Measurements from ENCODE around the gene ZFPM1. TPM values are rescaled to one million over a fixed set of nuclear protein-coding genes. Genes with fewer than 3 reads are reported as not detected.

Gene ZFPM1
- total RNA-seq, 1 experiment from 2014 or later, result 24.1 TPM

GRCh38 chr16:88533932-88534637 lies 81.0 kb downstream of the ZFPM1 start:
- BruUV-seq (replicated peaks), result no TSS peak
- TF ChIP-seq, protein P1, sequence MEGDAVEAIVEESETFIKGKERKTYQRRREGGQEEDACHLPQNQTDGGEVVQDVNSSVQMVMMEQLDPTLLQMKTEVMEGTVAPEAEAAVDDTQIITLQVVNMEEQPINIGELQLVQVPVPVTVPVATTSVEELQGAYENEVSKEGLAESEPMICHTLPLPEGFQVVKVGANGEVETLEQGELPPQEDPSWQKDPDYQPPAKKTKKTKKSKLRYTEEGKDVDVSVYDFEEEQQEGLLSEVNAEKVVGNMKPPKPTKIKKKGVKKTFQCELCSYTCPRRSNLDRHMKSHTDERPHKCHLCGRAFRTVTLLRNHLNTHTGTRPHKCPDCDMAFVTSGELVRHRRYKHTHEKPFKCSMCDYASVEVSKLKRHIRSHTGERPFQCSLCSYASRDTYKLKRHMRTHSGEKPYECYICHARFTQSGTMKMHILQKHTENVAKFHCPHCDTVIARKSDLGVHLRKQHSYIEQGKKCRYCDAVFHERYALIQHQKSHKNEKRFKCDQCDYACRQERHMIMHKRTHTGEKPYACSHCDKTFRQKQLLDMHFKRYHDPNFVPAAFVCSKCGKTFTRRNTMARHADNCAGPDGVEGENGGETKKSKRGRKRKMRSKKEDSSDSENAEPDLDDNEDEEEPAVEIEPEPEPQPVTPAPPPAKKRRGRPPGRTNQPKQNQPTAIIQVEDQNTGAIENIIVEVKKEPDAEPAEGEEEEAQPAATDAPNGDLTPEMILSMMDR (IDR thresholded peaks at IDR 0.05; ENCODE audit: insufficient read depth in 1 of 2, low read depth in 1 of 2, low read length in 1 of 2, severe bottlenecking in 1 of 2, unreplicated experiment in 1 of 2), result no peak
- intact Hi-C loops (cut with micrococcal nuclease; ENCODE audit: unreplicated experiment), result no loop called here
- Mint-ChIP-seq H3K4me1 (ENCODE audit: low read depth, unreplicated experiment) (no peaks in the 10 kb centered on the region), H3K9me3 (ENCODE audit: unreplicated experiment) (no peaks in the 10 kb centered on the region), H3K27ac (ENCODE audit: unreplicated experiment) (no peak overlapping the region), H3K36me3 (ENCODE audit: insufficient read depth, unreplicated experiment) (peaks cover 64% of the 10 kb centered on the region), H3K27me3 (ENCODE audit: insufficient read depth, unreplicated experiment) (no peaks in the 10 kb centered on the region), H3K4me3 (ENCODE audit: unreplicated experiment) (no peak overlapping the region)
- H3K36me3 ChIP-seq (ENCODE audit: control insufficient read depth, insufficient read depth, low read length), result peaks cover 4% of the 10 kb centered on the region; the same call in 1 of the 2 replicates
- no peak overlapping the region for H3K4me3 ChIP-seq (ENCODE audit: low read depth, low read length)
- POLR2A ChIA-PET, result no interaction called here
- no peak for DNase-seq
- CTCF ChIA-PET, result no interaction called here
- H3K4me1 ChIP-seq, result no peaks in the 10 kb centered on the region
- H3K9me3 ChIP-seq, result no peaks in the 10 kb centered on the region
- no peaks in the 10 kb centered on the region for H3K27me3 ChIP-seq (replicated peaks; ENCODE audit: control insufficient read depth, insufficient read depth, low read length)

DNA sequence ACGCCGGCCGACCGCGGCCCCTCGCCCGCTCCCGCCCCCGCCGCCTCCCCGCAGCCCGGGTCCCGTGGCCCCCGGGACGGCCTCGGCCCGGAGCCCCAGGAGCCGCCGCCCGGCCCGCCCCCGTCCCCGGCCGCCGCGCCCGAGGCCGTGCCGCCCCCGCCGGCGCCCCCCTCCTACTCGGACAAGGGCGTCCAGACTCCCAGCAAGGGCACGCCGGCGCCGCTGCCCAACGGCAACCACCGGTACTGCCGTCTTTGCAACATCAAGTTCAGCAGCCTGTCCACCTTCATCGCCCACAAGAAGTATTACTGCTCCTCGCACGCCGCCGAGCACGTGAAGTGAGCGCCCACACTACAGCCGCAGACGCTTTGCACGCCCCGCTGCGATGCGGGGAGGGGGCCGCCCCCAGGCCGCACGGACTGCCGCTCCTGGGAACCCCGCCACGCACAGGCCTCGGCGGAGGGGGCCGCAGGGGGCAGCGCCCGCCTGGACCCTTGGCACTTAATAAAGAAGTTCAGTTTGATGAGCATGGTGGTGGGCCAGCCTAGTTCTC lies 81.6 kb downstream of the ZFPM1 start:
- H3K4me1 ChIP-seq, result 0 out of 2 replicates have a peak, but pooled peaks cover 1% of the 10 kb centered on the region
- H3K27me3 Mint-ChIP-seq (ENCODE audit: insufficient read depth, unreplicated experiment), result no peaks in the 10 kb centered on the region

DNA sequence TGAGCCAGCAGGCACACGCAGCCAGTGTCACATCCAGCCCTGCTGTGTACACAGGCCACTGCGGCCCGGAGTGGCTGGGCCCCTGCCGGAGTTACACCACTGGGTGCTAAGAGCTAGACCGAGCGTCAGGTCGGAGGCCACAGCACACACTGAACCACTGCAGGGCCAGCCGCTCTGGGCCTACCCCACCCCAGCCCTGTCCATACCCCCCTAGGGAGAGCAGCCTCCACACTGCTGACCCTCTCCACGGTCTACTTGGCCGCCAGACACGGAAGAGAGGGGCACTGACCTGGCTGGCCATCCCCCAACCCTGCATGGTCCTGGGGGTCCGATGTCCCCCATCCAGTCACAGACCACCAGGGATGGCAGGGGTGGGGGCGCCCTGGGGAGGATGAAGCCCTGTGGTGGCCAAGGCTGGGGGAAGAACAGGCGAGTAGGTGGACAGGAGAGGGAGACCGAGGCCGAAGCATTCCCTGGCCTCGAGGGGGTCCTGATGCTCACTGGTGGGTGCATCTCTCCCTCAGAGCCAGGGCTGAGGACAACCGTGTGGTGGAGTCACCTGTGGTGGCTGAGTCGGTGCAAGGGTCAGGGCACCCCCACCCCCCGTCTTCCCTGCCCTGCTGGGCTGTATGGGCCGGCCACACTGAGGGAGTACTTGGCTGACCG lies 82.2 kb downstream of the ZFPM1 start:
- no TSS peak for BruUV-seq (replicated peaks)
- Mint-ChIP-seq H3K9me3 (ENCODE audit: unreplicated experiment) (no peaks in the 10 kb centered on the region), H3K27me3 (ENCODE audit: insufficient read depth, unreplicated experiment) (no peaks in the 10 kb centered on the region), H3K36me3 (ENCODE audit: insufficient read depth, unreplicated experiment) (peaks cover 57% of the 10 kb centered on the region), H3K27ac (ENCODE audit: unreplicated experiment) (no peak overlapping the region), H3K4me1 (ENCODE audit: low read depth, unreplicated experiment) (no peaks in the 10 kb centered on the region), H3K4me3 (ENCODE audit: unreplicated experiment) (no peak overlapping the region)
- intact Hi-C loops (cut with micrococcal nuclease; ENCODE audit: unreplicated experiment), result no loop called here
- ChIA-PET POLR2A (no interaction called here), CTCF (interaction anchor here (0.5 kb wide), 1 partner anchor 17 kb away, joined by 5 read pairs; no protein-coding TSS in a partner anchor)
- DNase-seq, result no peak
- Histone ChIP-seq H3K27me3 (replicated peaks; ENCODE audit: control insufficient read depth, insufficient read depth, low read length) (no peaks in the 10 kb centered on the region; the same call in 1 of the 2 replicates), H3K9me3 (no peaks in the 10 kb centered on the region), H3K4me3 (ENCODE audit: low read depth, low read length) (no peak overlapping the region), H3K36me3 (ENCODE audit: control insufficient read depth, insufficient read depth, low read length) (no peaks in the 10 kb centered on the region; the same call in 1 of the 2 replicates), H3K4me1 (0 out of 2 replicates have a peak, but pooled peaks cover 3% of the 10 kb centered on the region)
- TF ChIP-seq, protein P1 (IDR thresholded peaks at IDR 0.05; ENCODE audit: insufficient read depth in 1 of 2, low read depth in 1 of 2, low read length in 1 of 2, severe bottlenecking in 1 of 2, unreplicated experiment in 1 of 2), result no peak

More for the DNA sequence above, 81.6 kb downstream of the ZFPM1 start:
- no peak overlapping the region for H3K4me3 ChIP-seq (ENCODE audit: low read depth, low read length)
- no peak for DNase-seq
- no peaks in the 10 kb centered on the region for H3K9me3 Mint-ChIP-seq (ENCODE audit: unreplicated experiment)
- no peak overlapping the region for H3K27ac Mint-ChIP-seq (ENCODE audit: unreplicated experiment)
- H3K27me3 ChIP-seq (replicated peaks; ENCODE audit: control insufficient read depth, insufficient read depth, low read length), result no peaks in the 10 kb centered on the region
- H3K9me3 ChIP-seq, result no peaks in the 10 kb centered on the region
- H3K4me1 Mint-ChIP-seq (ENCODE audit: low read depth, unreplicated experiment), result no peaks in the 10 kb centered on the region
- CTCF ChIA-PET, result no interaction called here
- H3K36me3 Mint-ChIP-seq (ENCODE audit: insufficient read depth, unreplicated experiment), result peaks cover 58% of the 10 kb centered on the region
- no peak overlapping the region for H3K4me3 Mint-ChIP-seq (ENCODE audit: unreplicated experiment)
- intact Hi-C loops (cut with micrococcal nuclease; ENCODE audit: unreplicated experiment), result no loop called here
- no peaks in the 10 kb centered on the region; the same call in 1 of the 2 replicates for H3K36me3 ChIP-seq (ENCODE audit: control insufficient read depth, insufficient read depth, low read length)
- TF ChIP-seq, protein P1 (IDR thresholded peaks at IDR 0.05; ENCODE audit: insufficient read depth in 1 of 2, low read depth in 1 of 2, low read length in 1 of 2, severe bottlenecking in 1 of 2, unreplicated experiment in 1 of 2), result no peak
- POLR2A ChIA-PET, result no interaction called here
- BruUV-seq (replicated peaks), result no TSS peak

Measured in Caco-2 (cell line).